DLD1 (cell line): ENCODE results near the gene TBC1D30.

Experiments used
- in situ Hi-C: cut with HindIII; loops from 2 replicates; pipeline ENCODE4 v1.10.0; 2017; ENCODE audit warnings: low sequenced_read_pairs

The TBC1D30 gene

DNA sequence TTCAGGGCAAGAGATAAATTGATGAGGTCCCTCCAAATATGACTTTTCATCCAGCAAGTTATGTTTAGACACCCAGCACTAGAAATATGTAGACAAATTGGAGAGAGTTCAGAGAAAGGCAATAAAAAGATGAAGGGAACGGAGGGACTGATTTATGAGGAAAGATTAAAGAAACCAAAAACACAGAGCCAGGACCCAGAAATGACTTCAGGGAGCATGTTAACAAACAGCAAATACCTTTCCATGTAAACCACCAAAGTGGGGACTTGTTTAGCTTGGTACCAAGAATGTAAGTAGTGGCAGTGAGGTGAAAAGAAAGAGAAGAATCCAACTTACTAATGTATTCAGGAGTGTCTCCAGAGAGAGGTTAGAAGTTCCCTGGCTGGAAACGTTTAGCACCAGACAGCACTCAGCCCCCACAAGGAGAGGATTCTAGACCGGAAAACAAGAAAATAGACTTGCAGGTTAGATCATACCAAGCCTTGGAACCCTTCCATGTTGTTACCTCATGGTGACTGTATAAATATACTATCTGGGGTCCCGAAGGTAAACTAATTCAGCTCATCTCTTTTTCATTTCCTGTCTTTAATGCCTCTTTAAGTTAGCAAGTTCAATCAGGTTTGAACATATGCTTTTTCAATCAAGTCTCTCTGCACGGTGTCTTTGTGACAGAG is 79.2 kb downstream of the TBC1D30 start:
- in situ Hi-C loops, result no loop called here

DNA sequence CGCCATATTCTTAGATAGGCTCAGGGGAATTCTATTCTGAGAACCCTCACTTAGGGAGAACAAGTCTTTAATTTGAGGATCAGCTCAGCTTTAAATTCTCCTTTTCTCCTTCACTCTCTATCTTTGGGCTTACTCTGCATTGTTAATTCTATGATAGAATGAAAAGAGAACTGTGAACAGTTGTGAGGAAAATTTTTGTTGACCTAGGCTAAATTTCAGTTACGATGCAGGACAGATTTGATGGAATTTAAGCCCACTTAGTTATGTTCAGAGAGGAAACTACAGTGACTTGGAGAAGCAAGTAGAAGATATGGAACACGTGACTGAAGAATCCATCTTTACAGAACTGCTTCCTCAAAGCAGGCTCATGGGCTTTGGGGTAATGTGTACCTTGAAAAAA is 82.7 kb downstream of the TBC1D30 start:
- in situ Hi-C loops, result no loop called here

DNA sequence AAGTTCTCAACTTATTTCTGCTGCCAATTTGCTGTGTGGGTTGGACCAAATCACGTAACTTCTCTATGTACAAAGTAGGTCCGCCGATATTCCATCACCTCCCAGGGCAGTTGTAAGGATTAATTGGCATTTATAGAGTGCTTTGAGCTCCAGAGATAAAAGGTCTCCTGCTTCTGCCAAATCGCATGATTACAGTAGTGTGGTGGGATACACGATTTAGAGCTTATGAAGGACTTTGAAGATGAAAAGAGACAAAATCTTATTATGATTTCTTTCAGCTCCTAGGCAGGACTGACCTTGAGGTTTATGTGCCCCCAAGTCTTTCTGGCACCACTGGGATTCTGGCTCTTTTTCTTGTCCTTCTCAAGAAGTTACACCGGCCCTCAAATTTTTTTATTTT is 84.7 kb downstream of the TBC1D30 start:
- in situ Hi-C loops, result no loop called here

DNA sequence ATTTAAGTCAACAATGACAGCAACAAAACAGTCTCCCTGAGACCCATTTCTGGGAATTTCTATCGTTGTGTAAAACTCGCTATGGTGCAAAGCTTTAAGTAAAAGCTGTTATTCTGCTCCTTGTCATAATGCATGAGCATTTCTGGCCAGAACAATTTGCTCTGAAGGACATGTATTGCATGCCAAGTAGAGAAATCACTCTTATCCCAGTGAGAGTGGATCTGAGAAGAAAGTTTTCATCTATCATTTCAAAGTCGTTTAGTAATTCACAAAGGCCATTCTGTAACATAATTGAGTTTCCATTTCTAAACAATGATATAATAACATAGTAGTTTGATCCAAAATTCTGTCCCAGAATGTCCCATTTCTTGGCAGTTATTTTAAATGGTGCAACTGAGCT is 86.6 kb downstream of the TBC1D30 start:
- in situ Hi-C loops, result no loop called here

DNA sequence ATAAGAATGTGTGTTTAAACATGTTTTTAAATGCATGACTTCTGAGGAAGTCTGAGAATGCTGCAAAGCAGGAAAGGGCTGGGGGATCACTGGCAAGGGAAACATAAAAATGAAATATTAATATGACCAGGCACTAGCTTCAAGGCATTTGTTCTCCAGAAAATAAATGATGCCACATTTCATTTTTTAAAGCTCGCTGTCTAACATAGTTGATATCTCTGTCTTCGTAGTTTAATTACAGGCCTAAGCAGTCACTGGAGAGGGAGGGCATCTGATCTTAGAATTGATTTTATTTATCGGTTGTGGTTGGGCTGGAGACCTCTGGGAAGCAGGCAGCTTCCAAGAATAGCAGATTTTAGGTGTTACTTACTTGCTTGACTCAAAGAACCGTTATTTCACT is 87.5 kb downstream of the TBC1D30 start:
- in situ Hi-C loops, result no loop called here

DNA sequence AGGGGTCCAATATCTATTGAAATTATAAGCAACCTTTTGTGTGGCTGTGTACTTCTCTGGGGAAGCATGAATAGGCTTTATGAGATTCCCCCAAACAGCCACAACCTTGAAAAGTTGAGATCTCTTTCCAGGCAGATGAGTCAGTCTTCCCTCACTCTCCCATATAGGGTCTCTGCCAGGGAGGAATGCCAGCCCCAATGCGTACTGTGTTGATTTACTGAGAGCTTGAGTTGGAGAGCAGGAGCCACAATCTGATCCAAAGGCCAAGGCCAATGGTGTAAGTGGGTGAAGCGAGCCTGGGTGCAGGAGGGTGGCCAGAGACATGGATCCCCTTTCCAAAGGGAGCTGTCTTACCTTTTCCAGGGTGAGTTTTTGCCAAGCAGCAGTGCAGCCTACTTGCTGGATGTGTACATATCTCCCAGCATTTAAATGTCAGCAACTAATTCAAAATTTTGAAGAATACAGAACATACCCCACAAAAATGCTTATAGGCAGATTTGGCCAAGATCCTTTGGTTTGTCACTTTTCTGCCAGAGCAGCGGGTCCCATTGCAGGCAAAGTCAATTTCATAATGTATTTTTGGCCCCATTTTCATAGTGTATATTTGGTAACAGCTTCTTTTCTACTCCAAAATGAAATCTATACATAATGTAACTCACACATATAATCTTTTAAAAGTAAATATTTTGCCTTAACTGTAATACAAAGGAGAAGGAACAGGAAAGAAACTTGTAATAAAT is 88.2 kb downstream of the TBC1D30 start:
- in situ Hi-C loops, result no loop called here

DNA sequence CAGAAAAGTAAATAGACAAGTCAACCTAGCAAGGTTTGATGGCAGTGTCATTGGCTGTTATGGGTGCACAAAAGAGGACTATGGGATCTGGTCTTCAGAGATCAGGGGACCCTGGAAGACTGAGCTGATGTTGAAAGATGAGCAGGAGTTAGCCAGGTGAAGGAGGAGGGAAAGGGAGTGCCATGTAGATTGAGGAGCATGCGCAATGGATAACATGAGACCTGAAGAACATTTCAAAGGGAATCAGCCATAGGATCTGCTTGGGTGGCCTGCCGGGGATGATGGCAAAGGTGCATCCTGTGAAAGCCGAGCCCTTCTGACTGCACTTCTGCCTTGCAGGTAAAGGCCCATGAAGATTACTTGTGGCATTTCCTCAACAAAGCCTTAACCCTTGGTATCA is 90.8 kb downstream of the TBC1D30 start:
- in situ Hi-C loops, result no loop called here

DNA sequence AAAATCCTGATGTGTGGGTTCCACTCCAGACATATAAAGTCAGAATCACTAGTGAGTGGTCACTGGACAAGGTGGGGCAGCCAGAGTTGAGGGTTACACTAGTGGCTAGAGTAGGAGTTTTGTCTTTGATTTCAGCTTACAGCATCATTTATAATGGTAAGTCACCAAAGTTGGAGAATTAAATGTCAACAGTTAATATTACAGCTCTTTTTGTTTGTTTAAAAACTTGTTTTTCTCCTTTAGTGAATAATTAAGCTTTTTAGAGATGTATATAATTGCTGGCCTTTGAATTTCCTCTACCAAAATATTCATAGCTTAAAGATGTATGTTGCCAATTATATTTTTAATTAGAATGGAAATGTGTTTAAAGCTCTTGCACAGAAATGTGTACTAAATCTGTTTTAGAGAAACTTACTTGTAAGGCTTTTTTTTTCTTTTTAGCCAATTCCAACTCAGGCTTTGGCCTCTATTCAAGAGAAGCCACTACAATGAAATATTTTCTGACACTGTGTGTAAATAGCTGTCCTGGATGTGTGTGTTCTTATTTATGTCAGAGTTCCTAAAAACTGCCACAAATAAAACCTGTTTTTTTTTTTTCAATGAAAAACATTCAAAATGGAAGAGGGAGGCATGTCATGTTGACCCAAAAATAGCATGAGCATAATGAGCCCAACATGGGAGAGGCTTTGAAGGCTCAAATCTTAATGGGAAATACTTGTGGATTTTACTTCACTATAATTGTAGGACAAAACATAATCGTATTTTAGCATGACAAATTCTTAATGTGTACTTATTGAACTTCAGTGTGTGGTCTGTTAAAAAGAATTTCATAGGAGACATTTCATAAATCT is 92.2 kb downstream of the TBC1D30 start:
- in situ Hi-C loops, result no loop called here

DNA sequence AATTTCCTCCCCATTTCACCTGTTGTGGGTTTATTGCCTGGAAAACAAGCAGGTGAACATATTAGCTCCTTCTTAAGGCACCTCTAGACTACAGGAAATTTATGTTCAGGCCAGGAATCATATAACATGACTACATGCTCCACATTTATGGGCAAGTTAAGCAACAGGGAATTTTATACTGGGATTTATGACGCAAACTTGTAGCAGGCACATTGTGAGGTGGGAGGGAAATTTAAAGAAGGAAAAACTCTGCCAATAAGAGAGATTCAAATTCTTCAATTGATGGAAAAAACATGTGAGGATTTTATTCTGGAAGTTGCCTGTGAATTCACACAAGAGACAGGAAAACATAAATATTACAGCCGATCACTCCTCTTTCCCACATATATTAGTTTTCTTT is 93.9 kb downstream of the TBC1D30 start:
- in situ Hi-C loops, result no loop called here

DNA sequence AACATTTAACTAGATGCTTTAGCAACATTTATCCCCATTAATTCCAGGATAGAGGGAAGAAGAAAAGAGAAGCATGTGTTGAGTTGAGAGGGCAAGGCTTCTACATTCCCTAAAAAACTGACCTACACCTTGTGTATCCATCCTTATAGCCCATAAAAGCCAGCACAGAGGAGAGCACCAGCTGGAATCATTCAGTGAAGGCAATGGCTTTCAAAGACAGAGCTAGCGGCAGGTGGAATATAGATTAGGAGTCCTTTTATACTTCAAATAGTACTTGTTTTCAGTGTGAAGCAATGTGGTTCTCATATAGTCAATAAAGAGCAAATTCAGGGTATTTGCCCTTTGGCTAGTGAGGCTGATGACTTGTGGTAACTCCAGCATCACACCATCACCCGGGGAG is 94.4 kb downstream of the TBC1D30 start:
- in situ Hi-C loops, result no loop called here

DNA sequence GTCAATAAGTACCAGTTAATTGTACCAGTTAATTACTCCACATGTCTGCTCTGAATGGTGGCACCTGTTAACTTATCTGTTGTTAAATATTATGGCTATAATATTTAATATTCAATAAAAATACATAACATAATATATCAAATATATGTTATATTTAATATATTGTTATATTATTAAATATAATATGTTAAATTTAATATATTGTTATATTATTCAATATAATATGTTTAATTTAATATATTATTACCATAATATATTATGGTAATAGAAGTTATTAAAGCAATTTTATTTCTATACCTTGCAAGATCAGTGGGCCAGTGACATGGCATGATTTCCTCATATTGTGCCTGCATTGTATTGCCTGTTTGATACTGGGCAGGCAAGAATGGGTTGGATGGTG is 98.4 kb downstream of the TBC1D30 start:
- in situ Hi-C loops, result no loop called here

DNA sequence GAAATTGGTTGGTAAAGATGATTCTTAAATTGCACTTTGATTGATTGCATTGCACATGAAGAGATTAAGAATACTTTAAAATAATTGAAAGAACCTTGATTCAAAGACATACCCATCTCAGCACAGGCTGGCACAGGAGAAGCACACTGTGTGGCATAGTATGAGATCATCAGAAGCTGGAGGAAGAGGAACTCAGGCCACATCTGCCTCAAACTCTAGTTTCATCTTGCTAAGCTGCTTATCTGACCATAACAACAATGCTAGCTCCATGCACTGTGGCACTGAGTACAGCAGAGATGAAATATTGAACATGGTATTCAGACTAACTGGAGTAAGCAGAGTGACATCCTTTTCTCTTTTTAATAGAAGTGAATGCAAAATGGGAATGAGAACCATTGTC is 99.1 kb downstream of the TBC1D30 start:
- in situ Hi-C loops, result no loop called here
